Panc1 (cell line): ENCODE data around the gene GFER. TPM values are rescaled to one million over a fixed set of nuclear protein-coding genes. Genes with fewer than 3 reads are reported as not detected.

Experiments used
- ATAC-seq: fragments of 200-7000 bp; cut with Tn5 transposase; 2 replicates; pipeline ENCODE4 v1.9.1; 2020; ENCODE audit warnings: mild to moderate bottlenecking, moderate library complexity
- BruUV-seq: library from RNA; stranded (reverse); fragments of 400-500 nt; replicated peaks from 2 replicates; lab custom pipeline; 2021; lab: Mats Ljungman, UMichigan
- CTCF ChIA-PET: fragments of 300-600 bp; sonication (Branson Sonifier 250); formaldehyde crosslinking; loops from one replicate; lab custom pipeline; 2022; ENCODE audit warnings: antibody characterized with exemption; lab: Charles Lee
- POLR2A ChIA-PET: fragments of 300-600 bp; sonication (Branson Sonifier 250); formaldehyde crosslinking; loops from one replicate; lab custom pipeline; 2022; ENCODE audit warnings: antibody characterized with exemption; lab: Charles Lee
- DNase-seq: peaks from one replicate; pipeline ENCODE4 v3.0.0-alpha.2; 2010; ENCODE audit warnings: low read depth, low spot score
- H3K27ac ChIP-seq: 2 replicates; pipeline ENCODE4 v1.5.1; 2011; ENCODE audit warnings: mild to moderate bottlenecking, low read length, inconsistent platforms
- H3K27me3 ChIP-seq: fragments of 200-500 bp; sonication (Bioruptor generic); 2 replicates; pipeline ENCODE4 v1.6.0; 2014; ENCODE audit warnings: low read length, inconsistent platforms; ENCODE audit not compliant: control insufficient read depth, insufficient read depth
- H3K36me3 ChIP-seq: fragments of 200-500 bp; sonication (Bioruptor generic); 2 replicates; pipeline ENCODE4 v1.5.1; 2014; ENCODE audit warnings: inconsistent platforms, mild to moderate bottlenecking, low read length, moderate library complexity; ENCODE audit not compliant: control insufficient read depth, insufficient read depth
- H3K4me1 ChIP-seq: 2 replicates; pipeline ENCODE4 v1.5.1; 2011; ENCODE audit warnings: inconsistent platforms, mild to moderate bottlenecking, low read length, moderate library complexity; ENCODE audit not compliant: control insufficient read depth, insufficient read depth
- H3K4me3 ChIP-seq, 2 experiments: 2 replicates each; pipeline ENCODE4 v1.5.1; 2011 to 2012; ENCODE audit warnings: low read depth in 2 of 2, low read length in 2 of 2, mild to moderate bottlenecking in 2 of 2, inconsistent platforms in 1 of 2, moderate library complexity in 1 of 2
- H3K9me3 ChIP-seq: fragments of 200-500 bp; sonication (Bioruptor generic); 2 replicates; pipeline ENCODE4 v1.5.1; 2014; ENCODE audit warnings: low read depth, mild to moderate bottlenecking, inconsistent platforms, low read length, moderate library complexity; ENCODE audit not compliant: control insufficient read depth, insufficient read depth
- POLR2AphosphoS5 ChIP-seq: IDR thresholded peaks from 2 replicates; pipeline ENCODE4 v1.6.1; 2012; ENCODE audit warnings: mild to moderate bottlenecking, low read depth, low read length, moderate library complexity
- SIN3A ChIP-seq: IDR thresholded peaks from 2 replicates; pipeline ENCODE4 v1.6.1; 2012; ENCODE audit warnings: low read depth, mild to moderate bottlenecking, low read length, moderate library complexity, borderline replicate concordance; ENCODE audit not compliant: insufficient read depth
- TCF7L2 ChIP-seq: IDR thresholded peaks from 2 replicates; pipeline ENCODE4 v1.6.1; 2011; ENCODE audit warnings: mild to moderate bottlenecking, low read depth, low read length, inconsistent platforms
- in situ Hi-C: cut with HindIII; loops from 2 replicates; pipeline ENCODE4 v1.10.0; 2016; ENCODE audit warnings: low sequenced_read_pairs, low pct_unique_long_range_greater_than_20kb
- intact Hi-C: fragments of 100-400 bp; cut with micrococcal nuclease; formaldehyde crosslinking; loops from one replicate; pipeline ENCODE4 v1.10.0; 2022; ENCODE audit not compliant: unreplicated experiment
- total RNA-seq: library from RNA; stranded (reverse); gene quantifications from one replicate; pipeline ENCODE4 v1.2.1, GENCODE V29; 2021; ENCODE audit not compliant: unreplicated experiment
- TF ChIP-seq, protein P1 (sequence below): fragments of 450-650 bp; IDR thresholded peaks from 2 replicates; pipeline ENCODE4 v1.5.1; 2017; ENCODE audit warnings: mild to moderate bottlenecking
- TF ChIP-seq, protein P2 (sequence below), 2 experiments: IDR thresholded peaks; 2 replicates each; pipeline ENCODE4 v1.6.1; 2011 to 2012; ENCODE audit warnings: low read depth in 2 of 2, control low read depth in 1 of 2, low read length in 1 of 2, mild to moderate bottlenecking in 1 of 2, moderate library complexity in 1 of 2; ENCODE audit not compliant: insufficient read depth in 1 of 2

GFER gene
- total RNA-seq, 1 experiment from 2014 or later, result 49.2 TPM

DNA sequence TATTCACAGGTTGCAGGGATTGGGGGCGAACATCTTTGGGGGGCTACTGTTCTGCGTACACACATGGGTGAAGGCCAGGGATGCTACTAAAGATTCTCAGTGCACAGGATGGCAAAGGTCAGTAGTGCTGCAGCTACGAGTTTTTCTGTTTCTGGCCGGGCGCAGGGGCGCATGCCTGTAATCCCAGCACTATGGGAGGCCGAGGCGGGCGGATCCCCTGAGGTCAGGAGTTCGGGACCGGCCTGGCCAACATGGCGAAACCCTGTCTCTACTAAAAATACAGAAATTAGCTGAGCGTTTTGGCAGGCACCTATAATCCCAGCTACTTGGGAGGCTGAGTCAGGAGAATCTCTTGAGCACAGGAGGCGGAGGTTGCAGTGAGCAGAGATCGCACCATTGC lies 29.5 kb downstream of the GFER start:
- ChIA-PET POLR2A (no interaction called here), CTCF (interaction anchor here (0.7 kb wide), 1 partner anchor 9 kb away, joined by 7 read pairs; no protein-coding TSS in a partner anchor)
- intact Hi-C loops (no loop called here), in situ Hi-C loops (no loop called here)
- Histone ChIP-seq H3K9me3 (no peaks in the 10 kb centered on the region), H3K4me1 (peaks cover 7% of the 10 kb centered on the region), H3K36me3 (no peaks in the 10 kb centered on the region; the same call in 1 of the 2 replicates), H3K27ac (no peak overlapping the region), H3K4me3 (no peak overlapping the region), H3K27me3 (no peaks in the 10 kb centered on the region)
- ATAC-seq (no peak), DNase-seq (no peak)
- TF ChIP-seq, protein P1, sequence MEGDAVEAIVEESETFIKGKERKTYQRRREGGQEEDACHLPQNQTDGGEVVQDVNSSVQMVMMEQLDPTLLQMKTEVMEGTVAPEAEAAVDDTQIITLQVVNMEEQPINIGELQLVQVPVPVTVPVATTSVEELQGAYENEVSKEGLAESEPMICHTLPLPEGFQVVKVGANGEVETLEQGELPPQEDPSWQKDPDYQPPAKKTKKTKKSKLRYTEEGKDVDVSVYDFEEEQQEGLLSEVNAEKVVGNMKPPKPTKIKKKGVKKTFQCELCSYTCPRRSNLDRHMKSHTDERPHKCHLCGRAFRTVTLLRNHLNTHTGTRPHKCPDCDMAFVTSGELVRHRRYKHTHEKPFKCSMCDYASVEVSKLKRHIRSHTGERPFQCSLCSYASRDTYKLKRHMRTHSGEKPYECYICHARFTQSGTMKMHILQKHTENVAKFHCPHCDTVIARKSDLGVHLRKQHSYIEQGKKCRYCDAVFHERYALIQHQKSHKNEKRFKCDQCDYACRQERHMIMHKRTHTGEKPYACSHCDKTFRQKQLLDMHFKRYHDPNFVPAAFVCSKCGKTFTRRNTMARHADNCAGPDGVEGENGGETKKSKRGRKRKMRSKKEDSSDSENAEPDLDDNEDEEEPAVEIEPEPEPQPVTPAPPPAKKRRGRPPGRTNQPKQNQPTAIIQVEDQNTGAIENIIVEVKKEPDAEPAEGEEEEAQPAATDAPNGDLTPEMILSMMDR, result no peak
- TF ChIP-seq SIN3A (no peak), POLR2AphosphoS5 (no peak), TCF7L2 (no peak)
- TF ChIP-seq, protein P2, sequence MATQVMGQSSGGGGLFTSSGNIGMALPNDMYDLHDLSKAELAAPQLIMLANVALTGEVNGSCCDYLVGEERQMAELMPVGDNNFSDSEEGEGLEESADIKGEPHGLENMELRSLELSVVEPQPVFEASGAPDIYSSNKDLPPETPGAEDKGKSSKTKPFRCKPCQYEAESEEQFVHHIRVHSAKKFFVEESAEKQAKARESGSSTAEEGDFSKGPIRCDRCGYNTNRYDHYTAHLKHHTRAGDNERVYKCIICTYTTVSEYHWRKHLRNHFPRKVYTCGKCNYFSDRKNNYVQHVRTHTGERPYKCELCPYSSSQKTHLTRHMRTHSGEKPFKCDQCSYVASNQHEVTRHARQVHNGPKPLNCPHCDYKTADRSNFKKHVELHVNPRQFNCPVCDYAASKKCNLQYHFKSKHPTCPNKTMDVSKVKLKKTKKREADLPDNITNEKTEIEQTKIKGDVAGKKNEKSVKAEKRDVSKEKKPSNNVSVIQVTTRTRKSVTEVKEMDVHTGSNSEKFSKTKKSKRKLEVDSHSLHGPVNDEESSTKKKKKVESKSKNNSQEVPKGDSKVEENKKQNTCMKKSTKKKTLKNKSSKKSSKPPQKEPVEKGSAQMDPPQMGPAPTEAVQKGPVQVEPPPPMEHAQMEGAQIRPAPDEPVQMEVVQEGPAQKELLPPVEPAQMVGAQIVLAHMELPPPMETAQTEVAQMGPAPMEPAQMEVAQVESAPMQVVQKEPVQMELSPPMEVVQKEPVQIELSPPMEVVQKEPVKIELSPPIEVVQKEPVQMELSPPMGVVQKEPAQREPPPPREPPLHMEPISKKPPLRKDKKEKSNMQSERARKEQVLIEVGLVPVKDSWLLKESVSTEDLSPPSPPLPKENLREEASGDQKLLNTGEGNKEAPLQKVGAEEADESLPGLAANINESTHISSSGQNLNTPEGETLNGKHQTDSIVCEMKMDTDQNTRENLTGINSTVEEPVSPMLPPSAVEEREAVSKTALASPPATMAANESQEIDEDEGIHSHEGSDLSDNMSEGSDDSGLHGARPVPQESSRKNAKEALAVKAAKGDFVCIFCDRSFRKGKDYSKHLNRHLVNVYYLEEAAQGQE (IDR thresholded peaks at IDR 0.05; ENCODE audit: insufficient read depth in 1 of 2, low read depth in 2 of 2, low read length in 1 of 2), result no peak
- no TSS peak for BruUV-seq

DNA sequence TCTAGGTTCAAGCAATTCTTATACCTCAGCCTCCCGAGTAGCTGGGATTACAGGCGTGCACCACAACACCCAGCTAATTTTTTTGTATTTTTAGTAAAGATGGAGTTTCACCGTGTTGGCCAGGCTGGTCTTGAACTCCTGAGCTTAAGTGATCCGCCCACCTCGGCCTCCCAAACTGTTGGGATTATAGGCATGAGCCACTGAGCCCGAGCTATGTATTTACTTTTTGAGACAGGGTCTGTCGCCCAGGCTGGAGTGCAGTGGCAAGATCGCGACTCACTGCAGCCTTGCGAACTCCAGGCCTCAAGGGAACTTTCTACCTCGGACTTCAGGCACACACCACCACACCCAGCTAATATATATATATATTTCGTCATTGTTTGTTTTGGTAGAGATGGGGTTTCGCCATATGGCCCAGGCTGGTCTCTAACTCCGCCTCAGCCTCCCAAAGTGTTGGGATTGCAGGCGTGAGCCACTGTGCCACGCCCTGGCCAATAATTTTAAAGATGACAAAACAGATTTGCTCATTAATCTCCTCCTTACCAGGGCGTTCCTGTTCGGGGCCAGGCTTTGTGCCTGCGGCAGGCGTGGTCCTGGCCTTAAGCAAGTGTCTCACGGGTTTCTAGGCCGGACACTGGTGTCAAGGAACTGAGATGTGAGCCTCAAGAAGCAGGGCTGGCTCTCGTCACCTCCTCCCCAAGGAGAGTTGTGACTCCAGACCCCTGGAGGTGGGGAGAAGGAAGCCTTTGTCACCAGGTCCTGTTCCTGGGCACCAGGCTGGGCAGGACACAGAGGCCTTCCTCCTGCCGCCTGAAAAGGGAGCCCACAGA lies 31.3 kb downstream of the GFER start:
- no peaks in the 10 kb centered on the region for H3K27me3 ChIP-seq
- ChIA-PET CTCF (no interaction called here), POLR2A (no interaction called here)
- peaks cover 5% of the 10 kb centered on the region for H3K4me1 ChIP-seq
- H3K4me3 ChIP-seq, result no peak overlapping the region
- DNase-seq (no peak), ATAC-seq (no peak)
- no TSS peak for BruUV-seq
- intact Hi-C loops (no loop called here), in situ Hi-C loops (no loop called here)
- H3K36me3 ChIP-seq, result no peaks in the 10 kb centered on the region; the same call in 1 of the 2 replicates
- no peak overlapping the region for H3K27ac ChIP-seq
- TF ChIP-seq POLR2AphosphoS5, result no peak
- TF ChIP-seq, protein P1, result no peak
- TF ChIP-seq, protein P2 (IDR thresholded peaks at IDR 0.05; ENCODE audit: insufficient read depth in 1 of 2, low read depth in 2 of 2, low read length in 1 of 2), result no peak
- no peak for TF ChIP-seq SIN3A
- TF ChIP-seq TCF7L2, result no peak
- no peaks in the 10 kb centered on the region for H3K9me3 ChIP-seq
